HG03432 (cell line): Measurements from ENCODE around the gene USF1.
"Not testable (repeated sequence)": the region's sequence is repeated elsewhere in the genome, so short reads cannot be mapped to it uniquely, and the experiment has no call there.

Experiments
- ATAC-seq: cut with Tn5 transposase; IDR thresholded peaks from one replicate; pipeline ENCODE4 v1.9.1; 2021; ENCODE audit warnings: mild to moderate bottlenecking, moderate library complexity; ENCODE audit not compliant: unreplicated experiment

Gene USF1

DNA sequence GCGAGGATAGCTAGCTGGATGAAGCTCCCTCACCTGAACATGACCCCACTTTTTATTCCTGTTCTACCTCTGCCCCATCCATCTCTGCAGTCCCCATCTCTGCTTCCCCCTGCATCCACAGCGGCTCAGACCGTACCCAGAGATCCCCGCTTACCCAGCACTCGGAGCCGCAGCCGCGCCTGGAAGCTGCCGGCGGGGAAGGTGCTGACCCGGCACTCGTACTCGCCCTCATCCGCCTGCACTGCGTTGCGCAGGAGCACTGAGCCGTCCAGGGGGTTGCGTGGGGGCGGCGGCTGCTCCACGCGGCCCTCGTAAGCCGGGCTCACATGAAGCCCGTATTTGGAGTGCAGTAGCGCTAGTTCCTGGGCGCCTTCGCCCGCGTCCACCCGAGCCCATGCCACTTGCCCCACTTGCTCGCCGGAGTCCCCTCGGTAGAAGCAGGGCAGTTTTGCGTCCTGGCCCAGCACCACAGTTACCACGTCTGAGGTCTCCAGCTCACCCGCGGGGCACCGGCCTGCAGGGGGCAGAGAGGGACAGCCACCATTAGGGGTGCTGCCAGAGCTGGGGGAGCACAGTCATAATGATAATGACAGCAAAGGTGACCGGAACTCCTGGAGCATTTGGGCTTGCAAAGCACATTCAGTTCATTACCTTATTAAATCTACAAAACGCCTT lies 33.8 kb upstream of the USF1 start:
- ATAC-seq, result no peak

DNA sequence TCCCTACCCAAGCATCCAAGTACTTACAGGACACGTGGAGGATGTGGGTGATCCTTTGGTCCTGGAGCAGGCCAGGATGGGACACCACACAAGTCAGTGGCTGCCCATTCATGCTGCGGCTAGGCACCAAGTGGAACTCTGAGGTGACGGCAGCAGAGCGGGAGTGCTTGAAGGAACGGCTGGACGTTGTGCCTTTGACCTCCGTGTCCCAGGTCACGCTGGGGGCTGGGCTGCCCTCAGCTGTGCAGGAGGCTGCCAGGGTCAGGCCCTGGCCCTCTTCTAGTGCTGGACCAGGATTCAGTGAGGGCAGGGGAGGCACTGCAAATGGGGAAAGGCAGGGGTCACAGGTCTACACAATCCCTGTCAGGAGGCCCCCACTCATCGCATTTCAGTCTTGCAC lies 31.6 kb upstream of the USF1 start:
- ATAC-seq, result no peak

DNA sequence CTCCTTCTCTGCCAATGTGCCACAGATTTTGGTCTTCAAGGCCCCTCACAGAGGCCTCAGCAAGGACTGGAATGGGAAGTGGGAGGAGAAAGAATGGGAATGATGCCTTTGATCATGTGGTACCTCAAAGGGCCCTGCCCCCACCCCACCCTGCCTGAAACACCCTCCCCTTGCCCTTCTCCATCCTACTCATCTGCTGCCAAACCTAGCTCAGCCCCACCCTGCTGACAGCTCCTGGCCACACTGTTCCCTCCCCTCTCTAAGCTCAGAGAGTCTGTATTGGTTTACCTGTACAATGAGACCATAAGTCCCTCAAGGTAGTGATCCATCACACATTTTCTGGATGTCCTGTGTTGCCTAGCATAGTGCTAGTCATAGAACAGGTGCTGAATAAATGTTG lies 30.6 kb upstream of the USF1 start:
- ATAC-seq, result no peak

DNA sequence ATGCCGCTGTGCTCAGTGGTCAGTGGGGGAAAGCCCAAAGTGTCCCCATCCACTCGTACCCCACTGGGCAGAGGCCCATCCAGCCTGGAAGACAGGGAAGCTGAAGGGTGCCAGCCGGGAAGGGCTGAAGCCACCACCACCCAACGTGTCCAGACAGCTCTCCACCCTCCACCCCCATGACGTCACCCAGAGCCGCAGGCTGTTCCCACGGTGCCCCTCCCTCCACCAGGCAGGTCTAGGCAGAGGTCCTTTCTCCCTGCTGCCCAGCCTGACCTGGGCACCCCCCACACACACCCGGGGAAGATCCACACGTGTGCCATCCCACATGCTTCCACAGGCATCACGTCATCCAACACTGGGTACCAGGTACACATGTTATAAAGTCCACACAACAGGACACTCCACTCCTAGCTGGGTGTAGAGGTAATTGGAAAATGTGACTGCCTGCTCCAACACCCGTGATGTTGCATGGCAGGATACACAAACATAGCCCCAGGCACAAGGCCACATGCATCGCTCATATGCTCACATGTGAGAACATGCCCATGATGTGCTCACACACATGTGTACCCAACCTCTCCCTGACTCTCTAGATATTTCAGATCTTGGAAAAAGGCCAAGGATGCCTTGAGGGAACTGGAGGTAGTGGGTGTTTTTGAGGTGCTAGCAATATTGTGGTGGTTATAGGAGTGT lies 29.0 kb upstream of the USF1 start:
- no peak for ATAC-seq

DNA sequence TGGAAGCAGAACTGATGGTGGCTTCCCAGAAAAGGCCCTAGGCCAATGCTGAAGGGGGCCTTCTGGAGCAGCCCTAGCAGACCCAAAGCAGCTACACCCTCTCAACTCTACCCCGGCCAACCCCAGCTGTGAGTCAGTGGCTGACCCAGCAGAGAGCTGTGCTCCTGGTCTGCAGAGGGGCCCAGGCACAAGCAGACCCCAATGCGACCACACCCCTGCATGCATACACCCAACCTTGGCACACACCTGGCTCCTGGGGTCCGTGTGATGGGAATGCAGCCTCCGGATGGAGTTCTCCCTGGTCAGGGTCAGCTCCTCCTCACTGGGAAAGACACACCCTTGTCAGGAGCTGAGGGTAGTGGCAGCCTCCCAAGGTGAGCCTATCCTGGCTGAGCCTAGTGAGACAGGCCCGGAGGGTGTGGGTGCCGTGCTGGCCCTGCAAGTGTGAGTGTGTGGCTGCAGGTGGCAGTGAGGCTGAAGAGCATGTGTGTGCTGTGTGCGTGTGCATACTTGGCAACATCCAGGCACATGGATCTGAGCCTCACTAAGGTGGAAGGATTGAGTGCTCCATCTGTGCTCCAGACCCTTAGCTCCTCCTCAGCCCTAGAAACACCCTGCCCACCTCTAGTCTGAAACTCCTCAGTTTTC lies 27.8 kb upstream of the USF1 start:
- ATAC-seq, result no peak

DNA sequence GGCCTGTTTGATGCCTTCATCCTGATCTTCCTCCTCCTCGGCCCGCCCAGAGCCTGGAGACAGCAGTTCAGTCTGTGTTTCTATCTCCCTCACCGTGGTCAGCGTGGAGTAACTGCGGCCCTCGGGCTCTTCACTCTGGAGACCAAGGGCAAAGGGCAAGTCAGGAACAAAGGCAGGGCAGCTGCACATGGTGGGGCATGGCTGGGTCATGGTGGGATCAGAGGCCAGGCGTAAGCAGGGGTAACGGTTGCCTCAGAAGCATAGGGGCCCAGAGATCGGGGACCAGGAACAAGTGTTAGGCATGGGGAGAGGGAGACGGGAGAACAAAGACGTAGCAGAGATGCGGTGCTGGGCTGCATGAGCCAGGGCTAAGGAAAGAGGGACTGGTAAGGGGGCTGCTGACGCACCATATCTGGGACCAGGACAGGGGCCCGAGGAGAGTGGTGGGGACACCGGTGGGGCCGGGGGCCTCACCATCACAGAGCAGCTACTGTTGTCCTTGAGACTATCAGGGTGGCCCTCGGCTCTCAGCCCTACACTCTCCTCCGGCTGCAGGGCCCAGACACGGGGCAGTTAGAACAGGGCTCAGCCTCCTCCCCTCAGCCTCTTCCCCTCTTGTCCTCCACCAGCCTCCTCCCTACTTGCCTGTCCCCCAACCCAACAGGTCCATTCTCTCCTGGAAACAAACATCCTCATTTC lies 27.1 kb upstream of the USF1 start:
- ATAC-seq, result no peak

DNA sequence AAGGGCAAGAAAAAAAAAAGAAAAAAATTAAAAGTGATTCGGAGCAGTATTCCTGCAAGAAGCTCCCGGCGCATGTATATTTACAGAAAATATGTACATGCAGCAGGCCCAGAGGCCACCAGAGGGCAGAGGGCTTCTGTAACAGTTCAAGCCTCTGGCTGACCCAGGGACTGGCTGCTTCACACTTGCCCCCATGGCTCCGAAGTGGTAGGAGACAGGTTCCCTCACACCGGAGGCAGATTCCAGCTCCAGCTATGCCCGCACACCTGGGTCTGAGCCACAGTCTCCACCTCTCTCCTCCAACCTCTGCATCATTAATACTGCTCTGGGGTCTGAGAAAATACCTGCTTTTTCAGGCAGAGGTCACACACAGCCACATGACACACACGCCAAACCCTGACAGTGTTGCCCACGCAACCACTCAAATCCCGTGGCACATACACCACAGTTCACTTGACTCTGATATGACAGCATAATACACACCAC lies 26.2 kb upstream of the USF1 start:
- ATAC-seq, result no peak

DNA sequence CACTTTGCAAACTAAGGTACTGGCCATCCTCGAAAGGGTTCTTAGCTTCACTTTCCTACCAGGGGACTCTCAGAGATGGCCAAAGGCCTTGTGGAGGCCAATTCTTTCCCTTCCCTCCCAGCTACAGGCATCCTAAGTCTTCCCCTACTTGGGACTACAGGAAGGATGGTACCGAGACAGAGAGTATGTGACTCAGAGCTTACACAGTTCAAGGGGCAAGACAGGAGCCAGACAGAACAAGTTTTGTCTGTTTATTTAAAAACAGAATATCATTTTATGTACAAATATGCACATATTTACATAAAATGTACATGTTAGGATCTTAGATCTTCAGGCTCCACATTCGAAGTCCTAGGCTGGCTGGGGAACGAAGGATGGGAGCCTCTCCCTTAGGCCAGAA lies 25.0 kb upstream of the USF1 start:
- no peak for ATAC-seq

DNA sequence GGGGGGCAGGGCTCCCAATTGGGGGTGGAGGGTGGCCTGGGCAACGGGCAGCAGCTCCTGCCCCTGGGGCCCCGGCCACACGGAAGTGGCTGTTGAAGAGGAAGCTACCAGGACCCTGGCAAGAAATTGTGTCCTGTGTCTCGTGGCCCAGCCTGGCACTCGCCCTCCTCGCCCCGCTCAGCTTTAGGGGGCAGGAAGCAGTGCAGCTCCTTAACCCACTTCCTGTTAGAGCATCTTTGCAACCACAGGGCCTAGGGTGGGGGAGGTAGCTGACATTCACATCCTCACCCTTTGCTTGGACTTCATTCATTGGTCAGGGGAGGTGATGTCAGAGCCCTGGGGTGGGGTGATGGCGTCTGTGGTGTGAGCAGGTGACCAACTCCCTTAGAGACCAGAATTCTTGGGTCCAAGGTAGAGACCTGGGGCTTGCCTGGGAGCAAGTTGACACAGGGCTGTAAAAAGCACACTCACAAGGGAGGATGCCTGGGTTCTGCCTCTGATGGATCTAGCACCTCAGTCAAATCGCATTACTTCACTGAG lies 24.0 kb upstream of the USF1 start, which contains the start of gene ARHGAP30:
TSS of gene ARHGAP30 (minus strand) at position 161 of the 540 bp plus-strand sequence. CDS start 267 bp downstream, outside the sequence.
- peak; percentile 89 for ATAC-seq

DNA sequence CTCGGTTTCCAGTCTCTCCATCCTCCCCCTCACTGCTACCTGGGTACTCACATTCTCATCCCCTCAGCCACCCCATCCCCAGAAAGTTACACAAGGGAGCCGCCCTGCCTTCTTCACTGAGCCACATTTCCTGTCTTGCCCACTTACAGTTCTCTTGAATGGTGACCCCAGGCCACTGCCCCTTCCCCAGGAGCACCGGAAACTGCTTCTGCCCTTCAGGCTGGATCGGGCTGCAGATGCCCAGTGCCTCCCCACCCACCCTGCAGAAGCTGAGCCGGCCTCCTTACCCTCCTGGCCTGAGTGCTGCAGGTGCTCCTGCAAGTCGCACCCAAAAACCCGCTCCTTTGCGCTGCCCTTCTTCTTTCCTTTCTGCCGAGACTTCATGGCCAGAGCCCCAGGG lies 23.5 kb upstream of the USF1 start:
- ATAC-seq, result peak; percentile 1

DNA sequence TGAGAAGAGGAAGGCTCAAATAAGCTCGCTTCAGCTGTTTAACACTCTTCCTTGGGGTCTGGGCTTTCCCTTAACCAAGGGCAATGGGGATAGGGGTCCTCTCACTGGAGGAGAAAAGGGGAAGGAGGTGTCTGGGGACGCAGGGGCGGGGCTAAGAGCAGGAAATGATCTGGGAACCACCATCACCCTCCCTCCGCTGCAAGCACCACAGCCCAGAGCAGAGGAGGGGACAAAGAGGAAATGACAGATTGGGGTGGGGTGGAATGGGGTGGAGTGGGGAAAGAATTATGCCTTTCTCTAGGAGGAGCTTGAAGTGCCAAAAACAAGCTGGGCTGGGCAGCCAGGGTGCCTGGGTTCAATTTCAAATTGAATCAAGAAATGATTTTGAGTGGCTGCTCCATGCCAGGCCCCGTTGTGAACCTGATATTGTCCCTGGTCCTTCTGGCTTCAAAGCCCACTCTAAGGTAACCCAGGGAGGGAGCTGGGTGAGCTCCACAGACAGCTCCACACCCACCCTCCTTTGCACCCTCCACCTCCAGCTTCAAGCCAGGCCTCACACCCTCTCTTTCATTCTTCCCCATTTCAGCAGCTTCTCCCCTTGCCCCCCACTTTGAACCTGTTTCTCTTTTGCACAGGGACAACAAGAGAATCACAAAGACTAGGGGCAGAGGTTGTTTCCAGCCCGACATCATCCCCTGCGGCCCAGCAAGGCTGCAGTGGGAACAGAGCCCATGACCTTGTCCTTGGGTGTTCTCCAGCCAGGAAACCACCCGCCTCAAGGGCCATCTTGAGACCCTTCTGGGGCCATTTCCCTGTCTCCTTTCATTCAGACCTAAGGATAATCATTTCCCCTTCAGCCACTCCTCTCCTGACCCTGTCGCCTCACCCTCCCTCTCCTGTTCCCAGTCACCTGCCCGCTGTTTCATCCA lies 22.8 kb upstream of the USF1 start:
- peak; percentile 62 for ATAC-seq

DNA sequence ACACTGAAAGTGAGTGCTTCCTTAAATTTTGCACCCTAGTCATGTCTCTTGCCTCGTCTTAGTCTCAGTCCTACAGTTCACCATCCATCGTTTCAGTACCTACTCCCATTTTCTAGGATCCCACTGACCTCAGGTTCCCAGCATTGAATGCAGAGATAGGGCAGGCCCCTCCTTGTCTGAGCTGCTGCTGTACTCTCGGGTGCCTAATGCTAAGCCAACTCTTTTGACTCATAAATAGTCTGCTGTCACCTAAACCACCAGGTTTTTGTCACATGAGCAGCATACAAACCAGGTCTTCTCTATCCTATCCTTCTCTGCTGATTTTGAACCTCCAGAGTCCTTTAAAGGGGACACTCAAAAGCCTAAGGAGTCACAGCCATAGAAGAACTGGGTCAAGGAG lies 20.9 kb upstream of the USF1 start:
- ATAC-seq, result no peak

DNA sequence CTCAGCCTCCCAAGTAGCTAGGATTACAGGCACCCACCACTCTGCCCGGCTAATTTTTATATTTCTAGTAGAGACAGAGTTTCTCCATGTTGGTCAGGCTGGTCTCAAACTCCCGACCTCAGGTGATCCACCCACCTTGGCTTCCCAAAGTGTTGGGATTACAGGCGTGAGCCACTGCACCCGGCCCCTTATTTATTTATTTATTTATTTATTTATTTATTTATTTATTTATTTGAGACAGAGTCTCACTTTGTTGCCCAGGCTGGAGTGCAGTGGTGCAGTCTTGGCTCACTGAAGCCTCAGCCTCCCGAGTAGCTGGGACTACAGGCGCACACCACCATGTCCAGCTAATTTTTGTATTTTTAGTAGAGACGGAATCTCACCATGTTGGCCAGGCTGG lies 19.9 kb upstream of the USF1 start:
- ATAC-seq, result not testable (repeated sequence)

DNA sequence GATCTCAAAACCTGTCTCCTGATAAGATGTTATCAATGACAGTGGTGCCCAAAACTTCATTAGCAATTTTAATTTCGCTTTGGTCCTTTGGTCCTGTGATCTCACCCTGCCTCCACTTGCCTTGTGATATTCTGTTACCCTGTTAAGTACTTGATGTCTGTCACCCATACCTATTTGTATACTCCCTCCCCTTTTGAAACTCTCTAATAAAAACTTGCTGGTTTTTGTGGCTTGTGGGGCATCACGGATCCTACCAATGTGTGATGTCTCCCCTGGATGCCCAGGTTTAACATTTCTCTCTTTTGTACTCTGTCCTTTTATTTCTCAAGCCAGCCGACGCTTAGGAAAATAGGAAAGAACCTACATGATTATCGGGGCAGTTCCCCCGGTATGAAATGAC lies 18.2 kb upstream of the USF1 start:
- ATAC-seq, result not testable (repeated sequence)

DNA sequence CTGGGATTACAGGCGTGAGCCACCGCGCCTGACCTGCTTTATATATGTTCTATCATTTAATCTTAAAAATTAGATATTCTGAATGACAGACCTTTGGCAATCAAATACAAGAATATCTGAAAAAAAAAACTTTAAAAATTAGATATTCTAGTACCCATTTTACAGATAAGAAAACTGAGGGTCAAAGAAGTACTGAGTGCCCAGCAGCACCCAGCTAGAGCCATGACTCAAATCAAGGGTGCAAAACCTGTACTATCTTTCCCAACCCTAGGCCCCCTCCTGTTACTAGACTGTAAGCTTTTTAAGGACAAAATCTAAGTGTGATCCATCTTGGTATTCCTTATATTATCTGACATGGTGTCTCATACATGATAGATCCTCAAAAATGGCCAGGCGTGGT lies 15.6 kb upstream of the USF1 start:
- ATAC-seq, result no peak

DNA sequence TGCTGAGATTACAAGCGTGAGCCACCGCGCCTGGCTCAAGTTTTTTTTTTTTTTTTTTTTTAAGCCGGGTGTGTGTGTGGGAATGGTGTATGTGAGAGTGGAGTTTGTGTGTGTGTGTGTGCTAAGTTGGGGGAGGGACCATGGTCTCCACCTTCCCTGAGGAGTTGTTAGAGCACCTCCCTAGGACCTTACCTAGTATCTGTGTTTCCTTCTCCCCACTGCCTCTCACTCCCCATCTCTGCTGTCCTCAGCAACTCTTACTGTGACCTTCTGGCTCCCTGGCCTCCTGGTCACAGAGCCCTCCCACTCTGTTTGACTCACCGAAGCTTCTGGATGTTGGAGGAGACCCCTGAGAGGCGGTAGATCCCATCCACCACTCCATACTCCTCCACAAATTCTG lies 13.5 kb upstream of the USF1 start:
- no peak for ATAC-seq

DNA sequence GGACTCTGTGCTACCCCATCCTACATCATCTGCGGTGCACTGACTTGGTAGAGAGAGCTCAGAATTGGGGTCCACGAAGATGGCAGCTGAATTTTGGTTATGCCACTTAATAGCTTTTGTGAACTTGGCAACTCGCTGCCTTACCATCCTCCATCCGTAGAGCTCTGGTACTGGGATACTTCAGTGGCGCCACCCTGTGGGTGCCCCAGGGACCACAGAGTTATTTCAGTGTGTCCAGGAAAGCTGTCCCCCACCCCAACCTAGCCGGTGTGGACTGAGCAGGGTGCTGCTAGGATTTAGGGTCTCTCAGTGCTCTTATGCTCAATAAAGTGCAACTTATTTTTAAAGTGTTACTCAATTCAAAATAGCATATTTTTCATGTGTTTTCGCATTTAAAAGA lies 9.0 kb upstream of the USF1 start:
- no peak for ATAC-seq

DNA sequence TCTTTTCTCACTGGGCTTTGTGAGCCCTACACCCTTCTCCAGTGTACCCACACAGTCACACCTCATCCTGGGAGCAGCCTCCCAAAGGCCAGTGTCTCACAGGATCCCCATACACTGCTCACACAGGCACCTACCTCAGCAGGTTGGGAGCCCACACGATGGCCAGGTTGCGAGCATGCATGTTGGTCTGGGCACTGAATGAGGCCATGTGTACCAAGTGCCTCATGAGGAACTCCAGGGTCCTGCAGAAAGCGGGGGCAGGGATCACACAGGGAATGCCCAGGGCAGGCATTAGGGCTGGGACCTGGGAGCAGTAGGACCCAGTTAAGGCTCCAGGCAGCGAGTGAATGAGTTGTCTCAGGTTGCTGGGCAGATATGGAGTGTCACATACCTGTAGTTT lies 8.5 kb upstream of the USF1 start:
- no peak for ATAC-seq

DNA sequence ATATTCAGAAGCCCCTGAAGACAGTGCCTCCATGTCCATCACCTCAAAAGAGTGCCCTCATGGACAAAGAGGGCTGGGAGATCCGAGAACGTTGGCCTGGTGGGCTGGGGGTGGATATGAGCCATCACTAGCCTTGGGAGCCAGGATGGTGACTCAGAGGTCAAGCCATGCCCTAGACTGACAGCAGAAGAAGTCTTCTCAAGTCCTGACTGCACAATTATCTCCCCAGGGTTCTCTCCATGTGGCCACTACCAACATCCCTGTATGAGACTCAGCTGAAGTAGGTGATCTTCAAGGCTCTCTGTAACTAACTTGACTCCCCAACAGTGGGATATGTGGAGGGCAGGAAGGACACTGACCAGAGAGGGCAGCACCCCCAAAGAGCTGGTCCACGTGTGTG lies 7.1 kb upstream of the USF1 start:
- ATAC-seq, result no peak

DNA sequence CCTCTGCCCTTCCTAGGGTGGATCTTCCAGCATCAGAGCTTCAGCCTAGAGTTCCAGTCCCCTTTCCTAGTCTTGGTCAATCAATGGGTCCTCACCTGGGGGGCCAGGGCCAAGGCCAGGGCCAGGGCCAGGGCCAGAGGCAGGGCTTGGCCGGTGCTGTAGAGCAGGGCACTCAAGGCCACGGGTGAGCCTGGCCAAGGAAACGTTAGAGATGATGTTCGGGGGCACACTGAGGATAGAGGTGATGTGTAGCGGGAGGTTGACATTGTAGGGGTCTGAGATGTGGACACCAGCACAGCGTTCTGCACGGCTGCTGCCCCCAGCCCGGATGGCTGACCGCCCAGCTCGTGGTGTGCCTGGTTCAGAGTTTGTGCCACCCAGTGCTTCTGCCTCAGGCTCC lies 5.4 kb upstream of the USF1 start:
- ATAC-seq, result no peak
